ENCODE results near the gene TEKT5. TPM values are rescaled to one million over a fixed set of nuclear protein-coding genes. Genes with fewer than 3 reads are reported as not detected.

TEKT5 gene
- total and polyA plus RNA-seq, 4 experiments from 2014 or later: not detected

GRCh38 chr16:10644092-10644491 lies 50.6 kb downstream of the TEKT5 start:
- Histone ChIP-seq H3K4me3 (ENCODE audit: low read length in 2 of 2) (no peak overlapping the region), H3K9me3 (ENCODE audit: control insufficient read depth in 1 of 2, low read length in 2 of 2) (no peaks in the 10 kb centered on the region), H3K4me1 (ENCODE audit: insufficient read depth, low read length) (no peaks in the 10 kb centered on the region), H3K27me3 (ENCODE audit: insufficient read depth, low read length) (no peaks in the 10 kb centered on the region), H3K27ac (ENCODE audit: low read depth, low read length) (no peak overlapping the region), H3K36me3 (ENCODE audit: insufficient read depth, low read length) (no peaks in the 10 kb centered on the region)
- H3K27me3 Mint-ChIP-seq: peaks cover 5 to 13% of the 10 kb centered on the region in 2 donors
- peaks cover 0 to 7% (median 5%) of the 10 kb centered on the region in 8 donors for H3K9me3 Mint-ChIP-seq
- no peaks in the 10 kb centered on the region for H3K36me3 Mint-ChIP-seq
- H3K4me3 Mint-ChIP-seq: no peak overlapping the region
- DNase-seq: no peak
- POLR2A ChIA-PET (ENCODE audit: partially characterized antibody): no interaction called here
- intact Hi-C loops (cut with micrococcal nuclease): no loop called here
- CTCF ChIA-PET (ENCODE audit: partially characterized antibody): no interaction called here
- no peak overlapping the region for H3K27ac Mint-ChIP-seq
- no peaks in the 10 kb centered on the region for H3K4me1 Mint-ChIP-seq

- Histone ChIP-seq H3K36me3 (ENCODE audit: insufficient read depth, low read length) (no peaks in the 10 kb centered on the region), H3K27ac (ENCODE audit: low read depth, low read length) (no peak overlapping the region), H3K27me3 (ENCODE audit: insufficient read depth, low read length) (no peaks in the 10 kb centered on the region), H3K4me3 (ENCODE audit: low read length in 2 of 2) (no peak overlapping the region), H3K4me1 (ENCODE audit: insufficient read depth, low read length) (no peaks in the 10 kb centered on the region), H3K9me3 (ENCODE audit: control insufficient read depth in 1 of 2, low read length in 2 of 2) (no peaks in the 10 kb centered on the region)
- Mint-ChIP-seq H3K27ac (no peak overlapping the region), H3K4me1 (no peaks in the 10 kb centered on the region), H3K27me3 (peaks cover 5 to 16% of the 10 kb centered on the region in 2 donors), H3K9me3 (peaks cover 0 to 7% (median 5%) of the 10 kb centered on the region in 8 donors), H3K4me3 (no peak overlapping the region), H3K36me3 (no peaks in the 10 kb centered on the region)
- intact Hi-C loops (cut with micrococcal nuclease): no loop called here
- no peak for DNase-seq
- ChIA-PET POLR2A (ENCODE audit: partially characterized antibody) (no interaction called here), CTCF (ENCODE audit: partially characterized antibody) (no interaction called here)
Observed at GRCh38 chr16:10642964-10643363, 51.8 kb downstream of the TEKT5 start.

GRCh38 chr16:10641953-10642949 lies 52.5 kb downstream of the TEKT5 start:
- ChIA-PET POLR2A (ENCODE audit: partially characterized antibody) (no interaction called here), CTCF (ENCODE audit: partially characterized antibody) (no interaction called here)
- H3K4me1 Mint-ChIP-seq: no peaks in the 10 kb centered on the region
- no peaks in the 10 kb centered on the region for H3K36me3 Mint-ChIP-seq
- no peak overlapping the region for H3K4me3 ChIP-seq (ENCODE audit: low read length in 2 of 2)
- H3K4me3 Mint-ChIP-seq: no peak overlapping the region
- peaks cover 0 to 7% (median 5%) of the 10 kb centered on the region in 8 donors for H3K9me3 Mint-ChIP-seq
- DNase-seq: no peak
- intact Hi-C loops (cut with micrococcal nuclease): no loop called here
- no peaks in the 10 kb centered on the region for H3K36me3 ChIP-seq (ENCODE audit: insufficient read depth, low read length)
- no peaks in the 10 kb centered on the region for H3K27me3 ChIP-seq (ENCODE audit: insufficient read depth, low read length)
- no peaks in the 10 kb centered on the region for H3K4me1 ChIP-seq (ENCODE audit: insufficient read depth, low read length)
- peaks cover 5 to 15% of the 10 kb centered on the region in 2 donors for H3K27me3 Mint-ChIP-seq
- no peak overlapping the region for H3K27ac ChIP-seq (ENCODE audit: low read depth, low read length)
- no peak overlapping the region for H3K27ac Mint-ChIP-seq
- no peaks in the 10 kb centered on the region for H3K9me3 ChIP-seq (ENCODE audit: control insufficient read depth in 1 of 2, low read length in 2 of 2)

- Histone ChIP-seq H3K4me1 (ENCODE audit: insufficient read depth, low read length) (no peaks in the 10 kb centered on the region), H3K4me3 (ENCODE audit: low read length in 2 of 2) (no peak overlapping the region), H3K36me3 (ENCODE audit: insufficient read depth, low read length) (no peaks in the 10 kb centered on the region), H3K27ac (ENCODE audit: low read depth, low read length) (no peak overlapping the region), H3K9me3 (ENCODE audit: control insufficient read depth in 1 of 2, low read length in 2 of 2) (no peaks in the 10 kb centered on the region), H3K27me3 (ENCODE audit: insufficient read depth, low read length) (no peaks in the 10 kb centered on the region)
- Mint-ChIP-seq H3K36me3 (no peaks in the 10 kb centered on the region), H3K27me3 (peaks cover 5 to 15% of the 10 kb centered on the region in 2 donors), H3K4me1 (no peaks in the 10 kb centered on the region), H3K9me3 (peaks cover 0 to 7% (median 5%) of the 10 kb centered on the region in 8 donors), H3K4me3 (no peak overlapping the region), H3K27ac (no peak overlapping the region)
- ChIA-PET CTCF (ENCODE audit: partially characterized antibody) (no interaction called here), POLR2A (ENCODE audit: partially characterized antibody) (no interaction called here)
- intact Hi-C loops (cut with micrococcal nuclease): no loop called here
- DNase-seq: no peak
Observed at GRCh38 chr16:10641555-10641952, 53.2 kb downstream of the TEKT5 start.

GRCh38 chr16:10640934-10641333 lies 53.8 kb downstream of the TEKT5 start:
- H3K4me1 ChIP-seq (ENCODE audit: insufficient read depth, low read length): no peaks in the 10 kb centered on the region
- H3K4me3 Mint-ChIP-seq: no peak overlapping the region
- intact Hi-C loops (cut with micrococcal nuclease): no loop called here

GRCh38 chr16:10638101-10638500 lies 56.6 kb downstream of the TEKT5 start:
- Histone ChIP-seq H3K4me3 (ENCODE audit: low read length in 2 of 2) (no peak overlapping the region), H3K27me3 (ENCODE audit: insufficient read depth, low read length) (no peaks in the 10 kb centered on the region), H3K4me1 (ENCODE audit: insufficient read depth, low read length) (no peaks in the 10 kb centered on the region), H3K27ac (ENCODE audit: low read depth, low read length) (no peak overlapping the region), H3K36me3 (ENCODE audit: insufficient read depth, low read length) (no peaks in the 10 kb centered on the region), H3K9me3 (ENCODE audit: control insufficient read depth in 1 of 2, low read length in 2 of 2) (no peaks in the 10 kb centered on the region)
- Mint-ChIP-seq H3K4me3 (no peak overlapping the region), H3K9me3 (peaks cover 0 to 12% (median 5%) of the 10 kb centered on the region in 8 donors), H3K27ac (no peak overlapping the region), H3K27me3 (peaks cover 6 to 14% of the 10 kb centered on the region in 2 donors), H3K4me1 (no peaks in the 10 kb centered on the region), H3K36me3 (no peaks in the 10 kb centered on the region)
- ChIA-PET POLR2A (ENCODE audit: partially characterized antibody) (no interaction called here), CTCF (ENCODE audit: partially characterized antibody) (no interaction called here)
- no peak for DNase-seq
- intact Hi-C loops (cut with micrococcal nuclease): no loop called here

More at GRCh38 chr16:10640934-10641333, 53.8 kb downstream of the TEKT5 start:
- Mint-ChIP-seq H3K27me3 (peaks cover 5 to 15% of the 10 kb centered on the region in 2 donors), H3K36me3 (no peaks in the 10 kb centered on the region), H3K4me1 (no peaks in the 10 kb centered on the region), H3K27ac (no peak overlapping the region), H3K9me3 (peaks cover 0 to 7% (median 5%) of the 10 kb centered on the region in 8 donors)
- Histone ChIP-seq H3K9me3 (ENCODE audit: control insufficient read depth in 1 of 2, low read length in 2 of 2) (no peaks in the 10 kb centered on the region), H3K36me3 (ENCODE audit: insufficient read depth, low read length) (no peaks in the 10 kb centered on the region), H3K4me3 (ENCODE audit: low read length in 2 of 2) (no peak overlapping the region), H3K27ac (ENCODE audit: low read depth, low read length) (no peak overlapping the region), H3K27me3 (ENCODE audit: insufficient read depth, low read length) (no peaks in the 10 kb centered on the region)
- no peak for DNase-seq
- POLR2A ChIA-PET (ENCODE audit: partially characterized antibody): no interaction called here
- CTCF ChIA-PET (ENCODE audit: partially characterized antibody): no interaction called here

GRCh38 chr16:10637337-10638037 lies 57.2 kb downstream of the TEKT5 start:
- H3K4me1 Mint-ChIP-seq: no peaks in the 10 kb centered on the region

More at GRCh38 chr16:10637337-10638037, 57.2 kb downstream of the TEKT5 start:
- Mint-ChIP-seq H3K36me3 (no peaks in the 10 kb centered on the region), H3K27ac (no peak overlapping the region), H3K27me3 (peaks cover 4 to 15% of the 10 kb centered on the region in 2 donors), H3K9me3 (peaks cover 0 to 11% (median 6%) of the 10 kb centered on the region in 8 donors), H3K4me3 (no peak overlapping the region)
- intact Hi-C loops (cut with micrococcal nuclease): no loop called here
- CTCF ChIA-PET (ENCODE audit: partially characterized antibody): no interaction called here
- Histone ChIP-seq H3K27me3 (ENCODE audit: insufficient read depth, low read length) (no peaks in the 10 kb centered on the region), H3K4me3 (ENCODE audit: low read length in 2 of 2) (no peak overlapping the region), H3K27ac (ENCODE audit: low read depth, low read length) (no peak overlapping the region), H3K9me3 (ENCODE audit: control insufficient read depth in 1 of 2, low read length in 2 of 2) (no peaks in the 10 kb centered on the region), H3K36me3 (ENCODE audit: insufficient read depth, low read length) (no peaks in the 10 kb centered on the region), H3K4me1 (ENCODE audit: insufficient read depth, low read length) (no peaks in the 10 kb centered on the region)
- DNase-seq: no peak
- POLR2A ChIA-PET (ENCODE audit: partially characterized antibody): no interaction called here

Data from CD4-positive, alpha-beta memory T cell (primary cell).